Measurements from ENCODE around the gene CTSD. TPM values are rescaled to one million over a fixed set of nuclear protein-coding genes. Genes with fewer than 3 reads are reported as not detected.

The CTSD gene
- total RNA-seq, 1 experiment from 2014 or later = 158 TPM

- no peak overlapping the region for H3K4ac ChIP-seq (ENCODE audit: low read depth, low read length)
- H3K4me1 ChIP-seq (ENCODE audit: insufficient read depth, low read length) = no peaks in the 10 kb centered on the region
- no peak overlapping the region for H3K14ac ChIP-seq (ENCODE audit: insufficient read depth, low read length)
- H2BK20ac ChIP-seq (ENCODE audit: low read depth, low read length, poor library complexity, severe bottlenecking) = no peak overlapping the region
- H3K56ac ChIP-seq (ENCODE audit: insufficient read length, low read depth, low read length) = no peak overlapping the region
- H3K4me2 ChIP-seq (ENCODE audit: insufficient read depth, insufficient read length, low read length) = no peak overlapping the region
- Mint-ChIP-seq H3K27ac (no peak overlapping the region), H3K4me3 (no peak overlapping the region), H3K4me1 (peaks cover 2 to 3% of the 10 kb centered on the region in 2 experiments; a peak in 2 of 4 replicates), H3K9me3 (peaks cover 0 to 13% of the 10 kb centered on the region in 2 experiments; a peak in 3 of 5 replicates), H3K27me3 (ENCODE audit: low read depth) (peaks cover 83% of the 10 kb centered on the region), H3K36me3 (ENCODE audit: insufficient read depth in 1 of 3, low read depth in 3 of 3) (no peaks in the 10 kb centered on the region; a peak in 1 of 7 replicates)
- no peaks in the 10 kb centered on the region for H4K20me1 ChIP-seq (ENCODE audit: control insufficient read depth, insufficient read depth, insufficient read length)
- H4K91ac ChIP-seq (ENCODE audit: insufficient read length, low read depth, low read length) = no peak overlapping the region
- no peak overlapping the region for H3K18ac ChIP-seq (ENCODE audit: insufficient read length, low read depth, low read length)
- H3K9me3 ChIP-seq (ENCODE audit: control insufficient read depth, low read depth, low read length) = no peaks in the 10 kb centered on the region
- H4K5ac ChIP-seq (ENCODE audit: insufficient read length, low read depth, low read length) = no peak overlapping the region
- H3K27ac ChIP-seq (ENCODE audit: insufficient read length, low read depth, low read length) = no peak overlapping the region
- no peaks in the 10 kb centered on the region for H3K79me1 ChIP-seq (ENCODE audit: insufficient read depth, low read depth, low read length, poor library complexity, severe bottlenecking)
- no peak overlapping the region for H2BK120ac ChIP-seq (ENCODE audit: low read depth, low read length, poor library complexity, severe bottlenecking)
- no peaks in the 10 kb centered on the region for H3K79me2 ChIP-seq (ENCODE audit: insufficient read depth, low read length)
- no peaks in the 10 kb centered on the region for H3K23me2 ChIP-seq (ENCODE audit: insufficient read length, low read depth, low read length, poor library complexity, severe bottlenecking)
- H2AFZ ChIP-seq (ENCODE audit: low read length) = no peak overlapping the region
- H2AK5ac ChIP-seq (ENCODE audit: insufficient read length, low read length) = no peak overlapping the region
- no peak overlapping the region for H3K23ac ChIP-seq (ENCODE audit: insufficient read length, low read depth, low read length)
- no peak for DNase-seq
- no peak overlapping the region for H2BK12ac ChIP-seq (ENCODE audit: insufficient read length, low read depth, low read length)
- H4K8ac ChIP-seq (replicated peaks; ENCODE audit: insufficient read length, low read depth, low read length) = no peak overlapping the region
- WGBS (ENCODE audit: extremely low coverage, insufficient read length, low lambda C conversion rate) = no CpG with 5 or more reads among the region's 4 CpGs
- no peak for TF ChIP-seq CTCF (conservative IDR thresholded peaks at IDR 0.05)
- no peak overlapping the region for H2BK5ac ChIP-seq (ENCODE audit: insufficient read length, low read length)
- no peak overlapping the region for H3K9ac ChIP-seq (ENCODE audit: extremely low read depth, insufficient read length, low read length)
- H2BK15ac ChIP-seq (ENCODE audit: low read depth, low read length) = no peak overlapping the region
- H3K27me3 ChIP-seq (ENCODE audit: insufficient read depth, low read length) = no peaks in the 10 kb centered on the region
- no peak overlapping the region for H3T11ph ChIP-seq (ENCODE audit: low read length)
These were observed 35.4 kb downstream of the CTSD start for GRCh38 chr11:1728301-1728700.
